K562 (cell line): Measurements from ENCODE around the gene MIDN. TPM values are rescaled to one million over a fixed set of nuclear protein-coding genes. Genes with fewer than 3 reads are reported as not detected.

Experiments
- GATA2 ChIP-seq: sonication (generic); formaldehyde crosslinking; IDR thresholded peaks from 2 replicates; pipeline ENCODE4 v1.4.0; 2020; ENCODE audit warnings: mild to moderate bottlenecking, missing genetic modification reagents
- HDAC3 ChIP-seq: fragments of 450-650 bp; IDR thresholded peaks from 2 replicates; pipeline ENCODE4 v1.6.1; 2018; ENCODE audit warnings: borderline replicate concordance, mild to moderate bottlenecking, moderate library complexity; ENCODE audit not compliant: partially characterized antibody
- HNRNPL ChIP-seq: fragments of 200-400 bp; formaldehyde crosslinking; IDR thresholded peaks from 2 replicates; pipeline ENCODE4 v1.6.1; 2017; ENCODE audit warnings: low read depth, mild to moderate bottlenecking, low read length
- KAT8 ChIP-seq: fragments of 450-650 bp; IDR thresholded peaks from 2 replicates; pipeline ENCODE4 v1.6.1; 2016; ENCODE audit warnings: low read depth, mild to moderate bottlenecking
- MBD2 ChIP-seq: sonication (generic); IDR thresholded peaks from 2 replicates; pipeline ENCODE4 v1.6.1; 2016; ENCODE audit warnings: low read depth, borderline replicate concordance
- MYNN ChIP-seq, 2 experiments: sonication (generic); formaldehyde crosslinking in 1 of 2; IDR thresholded peaks; 2 replicates each; pipeline versions ENCODE4 v1.5.0 to v1.6.1; 2016 to 2020; ENCODE audit warnings: antibody characterized with exemption in 1 of 2, missing genetic modification reagents in 1 of 2
- ZNF217 ChIP-seq: sonication (generic); formaldehyde crosslinking; IDR thresholded peaks from 2 replicates; pipeline ENCODE4 v1.8.0; 2022; ENCODE audit warnings: mild to moderate bottlenecking, missing genetic modification reagents
- ZNF23 ChIP-seq: fragments of 250-450 bp; sonication (Bioruptor Pico); IDR thresholded peaks from 2 replicates; pipeline ENCODE4 v1.4.0; 2020; ENCODE audit warnings: mild to moderate bottlenecking
- polyA plus RNA-seq, 8 experiments: library from polyadenylated mRNA; depleted of rRNA in 4 of 8; stranded (reverse) in 5 of 8; unstranded in 3 of 8; fragments of >200 nt; fragmentation: Nextera tagmentation in 2 of 8; fragmentation: Illumina TruSeq in 1 of 8; extraction: Ambion mirVana in 2 of 8; extraction: Trizol in 1 of 8; gene quantifications; 2 replicates each; pipeline versions ENCODE4 v1.2.1 to v1.2.3, GENCODE V29; 2011 to 2014; ENCODE audit warnings: inconsistent platforms in 1 of 8, missing spikeins in 1 of 8
- total RNA-seq, 7 experiments: library from RNA; depleted of rRNA in 6 of 7; stranded (reverse); fragments of >200 nt in 6 of 7; fragmentation: Illumina TruSeq in 2 of 7; extraction: Trizol in 2 of 7; gene quantifications; 2 replicates each; pipeline versions ENCODE4 v1.2.1 to v1.2.3, GENCODE V29; 2011 to 2021; ENCODE audit warnings: low replicate concordance in 1 of 7
- TF ChIP-seq, protein P1 (sequence below): fragments of 450-650 bp; IDR thresholded peaks from 2 replicates; pipeline ENCODE4 v1.6.1; 2016; ENCODE audit warnings: missing biosample characterization, missing genetic modification characterization
- TF ChIP-seq, protein P2 (sequence below), 2 experiments: fragments of 450-650 bp; formaldehyde crosslinking in 1 of 2; IDR thresholded peaks; 2 replicates each; pipeline versions ENCODE4 v1.4.0 to v1.6.1; 2014 to 2020; ENCODE audit warnings: mild to moderate bottlenecking in 2 of 2, borderline replicate concordance in 1 of 2, low read depth in 1 of 2
- TF ChIP-seq, protein P3 (sequence below): fragments of 200-800 bp; sonication (Bioruptor generic); IDR thresholded peaks from 2 replicates; pipeline ENCODE4 v1.6.1; 2016; ENCODE audit warnings: missing genetic modification characterization, missing compliant biosample characterization

MIDN gene
- total and polyA plus RNA-seq, 9 of the 15 experiments (the other 6 are each of a cell fraction or from before 2014, with no cell fraction given) = 0.17 to 120 (median 10.1) TPM

DNA sequence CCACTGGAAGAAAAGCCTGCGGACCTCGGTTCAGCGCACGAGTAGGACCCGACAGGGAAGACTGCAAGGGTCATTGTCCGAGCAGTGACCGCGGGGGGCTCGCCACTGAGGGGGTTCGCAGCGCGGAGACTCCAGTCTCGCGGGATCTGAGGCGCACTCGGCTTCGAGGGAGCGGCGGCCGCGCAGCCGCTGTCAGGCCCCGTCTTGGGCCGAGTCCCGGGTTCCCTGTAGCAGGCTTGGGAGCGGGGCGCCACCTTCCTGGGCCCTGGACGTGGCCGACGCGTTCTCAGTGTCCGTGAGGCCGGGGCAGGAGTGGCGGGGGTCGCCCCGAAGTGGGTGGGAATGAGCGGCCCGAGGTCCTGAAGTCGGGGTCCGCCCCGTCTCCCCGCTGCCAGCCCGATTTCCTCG, 26.5 kb downstream of the MIDN start (continued):
- TF ChIP-seq, protein P1, sequence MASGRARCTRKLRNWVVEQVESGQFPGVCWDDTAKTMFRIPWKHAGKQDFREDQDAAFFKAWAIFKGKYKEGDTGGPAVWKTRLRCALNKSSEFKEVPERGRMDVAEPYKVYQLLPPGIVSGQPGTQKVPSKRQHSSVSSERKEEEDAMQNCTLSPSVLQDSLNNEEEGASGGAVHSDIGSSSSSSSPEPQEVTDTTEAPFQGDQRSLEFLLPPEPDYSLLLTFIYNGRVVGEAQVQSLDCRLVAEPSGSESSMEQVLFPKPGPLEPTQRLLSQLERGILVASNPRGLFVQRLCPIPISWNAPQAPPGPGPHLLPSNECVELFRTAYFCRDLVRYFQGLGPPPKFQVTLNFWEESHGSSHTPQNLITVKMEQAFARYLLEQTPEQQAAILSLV = no peak
- TF ChIP-seq KAT8 (no peak), HDAC3 (no peak), MBD2 (no peak), HNRNPL (no peak), GATA2 (CRISPR knock-in tag) (no peak), ZNF23 (CRISPR knock-in tag) (no peak), ZNF217 (CRISPR knock-in tag) (no peak), MYNN (IDR thresholded peaks at IDR 0.05) (0 out of 2 replicates have a peak, but pooled peaks have one; percentile 15), MYNN (CRISPR knock-in tag; IDR thresholded peaks at IDR 0.05) (no peak)
- TF ChIP-seq, protein P2, sequence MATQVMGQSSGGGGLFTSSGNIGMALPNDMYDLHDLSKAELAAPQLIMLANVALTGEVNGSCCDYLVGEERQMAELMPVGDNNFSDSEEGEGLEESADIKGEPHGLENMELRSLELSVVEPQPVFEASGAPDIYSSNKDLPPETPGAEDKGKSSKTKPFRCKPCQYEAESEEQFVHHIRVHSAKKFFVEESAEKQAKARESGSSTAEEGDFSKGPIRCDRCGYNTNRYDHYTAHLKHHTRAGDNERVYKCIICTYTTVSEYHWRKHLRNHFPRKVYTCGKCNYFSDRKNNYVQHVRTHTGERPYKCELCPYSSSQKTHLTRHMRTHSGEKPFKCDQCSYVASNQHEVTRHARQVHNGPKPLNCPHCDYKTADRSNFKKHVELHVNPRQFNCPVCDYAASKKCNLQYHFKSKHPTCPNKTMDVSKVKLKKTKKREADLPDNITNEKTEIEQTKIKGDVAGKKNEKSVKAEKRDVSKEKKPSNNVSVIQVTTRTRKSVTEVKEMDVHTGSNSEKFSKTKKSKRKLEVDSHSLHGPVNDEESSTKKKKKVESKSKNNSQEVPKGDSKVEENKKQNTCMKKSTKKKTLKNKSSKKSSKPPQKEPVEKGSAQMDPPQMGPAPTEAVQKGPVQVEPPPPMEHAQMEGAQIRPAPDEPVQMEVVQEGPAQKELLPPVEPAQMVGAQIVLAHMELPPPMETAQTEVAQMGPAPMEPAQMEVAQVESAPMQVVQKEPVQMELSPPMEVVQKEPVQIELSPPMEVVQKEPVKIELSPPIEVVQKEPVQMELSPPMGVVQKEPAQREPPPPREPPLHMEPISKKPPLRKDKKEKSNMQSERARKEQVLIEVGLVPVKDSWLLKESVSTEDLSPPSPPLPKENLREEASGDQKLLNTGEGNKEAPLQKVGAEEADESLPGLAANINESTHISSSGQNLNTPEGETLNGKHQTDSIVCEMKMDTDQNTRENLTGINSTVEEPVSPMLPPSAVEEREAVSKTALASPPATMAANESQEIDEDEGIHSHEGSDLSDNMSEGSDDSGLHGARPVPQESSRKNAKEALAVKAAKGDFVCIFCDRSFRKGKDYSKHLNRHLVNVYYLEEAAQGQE (IDR thresholded peaks at IDR 0.05; ENCODE audit: borderline replicate concordance) = no peak
- TF ChIP-seq, protein P2 (CRISPR knock-in tag; IDR thresholded peaks at IDR 0.05; ENCODE audit: low read depth) = 0 out of 2 replicates have a peak, but pooled peaks have one; percentile 17
- TF ChIP-seq, protein P3, sequence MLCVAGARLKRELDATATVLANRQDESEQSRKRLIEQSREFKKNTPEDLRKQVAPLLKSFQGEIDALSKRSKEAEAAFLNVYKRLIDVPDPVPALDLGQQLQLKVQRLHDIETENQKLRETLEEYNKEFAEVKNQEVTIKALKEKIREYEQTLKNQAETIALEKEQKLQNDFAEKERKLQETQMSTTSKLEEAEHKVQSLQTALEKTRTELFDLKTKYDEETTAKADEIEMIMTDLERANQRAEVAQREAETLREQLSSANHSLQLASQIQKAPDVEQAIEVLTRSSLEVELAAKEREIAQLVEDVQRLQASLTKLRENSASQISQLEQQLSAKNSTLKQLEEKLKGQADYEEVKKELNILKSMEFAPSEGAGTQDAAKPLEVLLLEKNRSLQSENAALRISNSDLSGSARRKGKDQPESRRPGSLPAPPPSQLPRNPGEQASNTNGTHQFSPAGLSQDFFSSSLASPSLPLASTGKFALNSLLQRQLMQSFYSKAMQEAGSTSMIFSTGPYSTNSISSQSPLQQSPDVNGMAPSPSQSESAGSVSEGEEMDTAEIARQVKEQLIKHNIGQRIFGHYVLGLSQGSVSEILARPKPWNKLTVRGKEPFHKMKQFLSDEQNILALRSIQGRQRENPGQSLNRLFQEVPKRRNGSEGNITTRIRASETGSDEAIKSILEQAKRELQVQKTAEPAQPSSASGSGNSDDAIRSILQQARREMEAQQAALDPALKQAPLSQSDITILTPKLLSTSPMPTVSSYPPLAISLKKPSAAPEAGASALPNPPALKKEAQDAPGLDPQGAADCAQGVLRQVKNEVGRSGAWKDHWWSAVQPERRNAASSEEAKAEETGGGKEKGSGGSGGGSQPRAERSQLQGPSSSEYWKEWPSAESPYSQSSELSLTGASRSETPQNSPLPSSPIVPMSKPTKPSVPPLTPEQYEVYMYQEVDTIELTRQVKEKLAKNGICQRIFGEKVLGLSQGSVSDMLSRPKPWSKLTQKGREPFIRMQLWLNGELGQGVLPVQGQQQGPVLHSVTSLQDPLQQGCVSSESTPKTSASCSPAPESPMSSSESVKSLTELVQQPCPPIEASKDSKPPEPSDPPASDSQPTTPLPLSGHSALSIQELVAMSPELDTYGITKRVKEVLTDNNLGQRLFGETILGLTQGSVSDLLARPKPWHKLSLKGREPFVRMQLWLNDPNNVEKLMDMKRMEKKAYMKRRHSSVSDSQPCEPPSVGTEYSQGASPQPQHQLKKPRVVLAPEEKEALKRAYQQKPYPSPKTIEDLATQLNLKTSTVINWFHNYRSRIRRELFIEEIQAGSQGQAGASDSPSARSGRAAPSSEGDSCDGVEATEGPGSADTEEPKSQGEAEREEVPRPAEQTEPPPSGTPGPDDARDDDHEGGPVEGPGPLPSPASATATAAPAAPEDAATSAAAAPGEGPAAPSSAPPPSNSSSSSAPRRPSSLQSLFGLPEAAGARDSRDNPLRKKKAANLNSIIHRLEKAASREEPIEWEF (CRISPR knock-in tag) = 0 out of 2 replicates have a peak, but pooled peaks have one; percentile 76
